HEK293T (cell line): ENCODE results near the gene SERPINA4.

Source experiments
- BHLHE40 ChIP-seq: fragments of 450-650 bp; IDR thresholded peaks from 2 replicates; pipeline ENCODE4 v1.6.1; 2016; ENCODE audit warnings: mild to moderate bottlenecking, moderate library complexity, borderline replicate concordance
- ELF4 ChIP-seq: fragments of 450-650 bp; IDR thresholded peaks from 2 replicates; pipeline ENCODE4 v1.6.1; 2017; ENCODE audit warnings: antibody characterized with exemption
- FOXK2 ChIP-seq: fragments of 450-650 bp; IDR thresholded peaks from 2 replicates; pipeline ENCODE4 v1.6.1; 2016; ENCODE audit warnings: mild to moderate bottlenecking
- FOXM1 ChIP-seq: fragments of 450-650 bp; IDR thresholded peaks from 2 replicates; pipeline ENCODE4 v1.6.1; 2017; ENCODE audit warnings: mild to moderate bottlenecking, borderline replicate concordance
- HDGF ChIP-seq: fragments of 450-650 bp; IDR thresholded peaks from 2 replicates; pipeline ENCODE4 v1.6.1; 2017; ENCODE audit warnings: antibody characterized with exemption, borderline replicate concordance
- L3MBTL2 ChIP-seq: fragments of 450-650 bp; conservative IDR thresholded peaks from 2 replicates; pipeline ENCODE4 v1.6.1; 2016; ENCODE audit warnings: mild to moderate bottlenecking
- LEF1 ChIP-seq: fragments of 450-650 bp; IDR thresholded peaks from 2 replicates; pipeline ENCODE4 v1.6.1; 2017; ENCODE audit warnings: mild to moderate bottlenecking, borderline replicate concordance
- NFRKB ChIP-seq: fragments of 450-650 bp; IDR thresholded peaks from 2 replicates; pipeline ENCODE4 v1.6.1; 2016; ENCODE audit warnings: mild to moderate bottlenecking, moderate library complexity
- SP1 ChIP-seq: fragments of 450-650 bp; IDR thresholded peaks from 2 replicates; pipeline ENCODE4 v1.6.1; 2017
- SUZ12 ChIP-seq: fragments of 450-650 bp; IDR thresholded peaks from 2 replicates; pipeline ENCODE4 v1.6.1; 2016; ENCODE audit warnings: mild to moderate bottlenecking
- TF ChIP-seq, protein P1 (sequence below): fragments of 450-650 bp; IDR thresholded peaks from 2 replicates; pipeline ENCODE4 v1.6.1; 2016

DNA sequence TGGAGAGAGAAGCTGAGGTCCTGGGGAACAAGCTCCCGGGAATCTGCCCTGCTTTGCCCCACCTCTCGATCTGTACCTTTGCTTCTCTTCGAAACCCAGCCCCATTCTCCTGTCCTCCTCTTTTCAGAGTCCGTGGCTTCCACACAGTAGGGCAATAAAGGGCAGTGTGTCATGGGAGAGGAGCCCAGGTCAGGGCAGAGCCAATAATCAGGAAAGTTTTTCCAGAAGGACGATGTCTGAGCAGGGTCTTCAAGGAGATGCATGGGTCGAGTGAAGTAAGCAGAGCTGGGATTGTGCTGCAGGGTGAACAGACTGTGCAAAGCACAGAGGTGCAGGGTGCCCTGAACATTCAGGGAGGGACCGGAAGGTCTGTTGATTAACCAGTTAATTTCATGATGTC lies 22.1 kb upstream of the SERPINA4 start:
- TF ChIP-seq SP1 (no peak), BHLHE40 (no peak), ELF4 (no peak), LEF1 (no peak), L3MBTL2 (no peak), NFRKB (no peak), FOXM1 (no peak), HDGF (no peak), SUZ12 (no peak), FOXK2 (no peak)
- TF ChIP-seq, protein P1, sequence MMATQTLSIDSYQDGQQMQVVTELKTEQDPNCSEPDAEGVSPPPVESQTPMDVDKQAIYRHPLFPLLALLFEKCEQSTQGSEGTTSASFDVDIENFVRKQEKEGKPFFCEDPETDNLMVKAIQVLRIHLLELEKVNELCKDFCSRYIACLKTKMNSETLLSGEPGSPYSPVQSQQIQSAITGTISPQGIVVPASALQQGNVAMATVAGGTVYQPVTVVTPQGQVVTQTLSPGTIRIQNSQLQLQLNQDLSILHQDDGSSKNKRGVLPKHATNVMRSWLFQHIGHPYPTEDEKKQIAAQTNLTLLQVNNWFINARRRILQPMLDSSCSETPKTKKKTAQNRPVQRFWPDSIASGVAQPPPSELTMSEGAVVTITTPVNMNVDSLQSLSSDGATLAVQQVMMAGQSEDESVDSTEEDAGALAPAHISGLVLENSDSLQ = no peak
